OCI-LY1 (cell line): ENCODE results near the gene CAMK2D.

Experiments used
- H2AFZ ChIP-seq: fragments of 200-600 bp; sonication (generic), shearing (Covaris generic); 2 replicates; pipeline ENCODE4 v1.6.0; 2014; ENCODE audit warnings: antibody characterized with exemption, mild to moderate bottlenecking, low read length
- H3F3A ChIP-seq: fragments of 200-600 bp; sonication (generic), shearing (Covaris generic); 2 replicates; pipeline ENCODE4 v1.6.0; 2014; ENCODE audit warnings: mild to moderate bottlenecking, antibody characterized with exemption, low read length, moderate library complexity; ENCODE audit not compliant: insufficient read depth
- H3K27ac ChIP-seq: fragments of 200-600 bp; sonication (generic); 2 replicates; pipeline ENCODE4 v1.5.1; 2014; ENCODE audit warnings: low read length, mixed run types, mild to moderate bottlenecking, low read depth; ENCODE audit not compliant: poor library complexity, severe bottlenecking
- H3K27me3 ChIP-seq: fragments of 200-600 bp; sonication (generic); 2 replicates; pipeline ENCODE4 v1.6.0; 2014; ENCODE audit warnings: antibody characterized with exemption, mild to moderate bottlenecking, low read length, moderate library complexity; ENCODE audit not compliant: insufficient read depth
- H3K36me3 ChIP-seq: fragments of 200-600 bp; sonication (generic); 2 replicates; pipeline ENCODE4 v1.6.1; 2014; ENCODE audit warnings: mild to moderate bottlenecking, antibody characterized with exemption, low read length, moderate library complexity, mixed read lengths; ENCODE audit not compliant: insufficient read depth
- H3K4me1 ChIP-seq: fragments of 200-600 bp; sonication (generic); 2 replicates; pipeline ENCODE4 v1.5.1; 2014; ENCODE audit warnings: mild to moderate bottlenecking, low read length, moderate library complexity; ENCODE audit not compliant: insufficient read depth, severe bottlenecking
- H3K4me2 ChIP-seq: fragments of 200-600 bp; sonication (generic), shearing (Covaris generic); 2 replicates; pipeline ENCODE4 v1.6.1; 2014; ENCODE audit warnings: low read length
- H3K4me3 ChIP-seq: fragments of 200-600 bp; sonication (generic); 2 replicates; pipeline ENCODE4 v1.5.1; 2014; ENCODE audit warnings: low read length, low read depth, mild to moderate bottlenecking, mixed read lengths; ENCODE audit not compliant: poor library complexity, severe bottlenecking
- H3K79me2 ChIP-seq: fragments of 200-600 bp; shearing (Covaris generic); 2 replicates; pipeline ENCODE4 v1.6.1; 2016; ENCODE audit warnings: mixed run types, low read length, mixed read lengths; ENCODE audit not compliant: insufficient read depth
- H3K9ac ChIP-seq: fragments of 200-600 bp; sonication (generic), shearing (Covaris generic); 2 replicates; pipeline ENCODE4 v1.6.1; 2014; ENCODE audit warnings: mild to moderate bottlenecking, low read length, mixed read lengths
- H3K9me2 ChIP-seq: fragments of 200-600 bp; sonication (generic), shearing (Covaris generic); 2 replicates; pipeline ENCODE4 v1.6.1; 2014; ENCODE audit warnings: low read depth, mild to moderate bottlenecking, low read length, mixed read lengths
- H3K9me3 ChIP-seq: fragments of 200-600 bp; shearing (Covaris generic); 2 replicates; pipeline ENCODE4 v1.6.1; 2014; ENCODE audit warnings: low read length, mixed read lengths
- H4K20me1 ChIP-seq: fragments of 200-600 bp; sonication (generic), shearing (Covaris generic); 2 replicates; pipeline ENCODE4 v1.6.0; 2016; ENCODE audit warnings: mild to moderate bottlenecking, low read length; ENCODE audit not compliant: insufficient read depth
- EZH2 ChIP-seq: fragments of 200-600 bp; sonication (generic), shearing (Covaris generic); IDR thresholded peaks from 2 replicates; pipeline ENCODE4 v1.8.0; 2017; ENCODE audit warnings: borderline replicate concordance, mixed run types, mild to moderate bottlenecking, antibody characterized with exemption, low read length, moderate library complexity, mixed read lengths
- TF ChIP-seq, protein P1 (sequence below): fragments of 200-600 bp; sonication (generic), shearing (Covaris generic); IDR thresholded peaks from 2 replicates; pipeline ENCODE4 v1.5.1; 2017; ENCODE audit warnings: mild to moderate bottlenecking, antibody characterized with exemption, low read length, moderate library complexity, mixed read lengths

Gene CAMK2D

DNA sequence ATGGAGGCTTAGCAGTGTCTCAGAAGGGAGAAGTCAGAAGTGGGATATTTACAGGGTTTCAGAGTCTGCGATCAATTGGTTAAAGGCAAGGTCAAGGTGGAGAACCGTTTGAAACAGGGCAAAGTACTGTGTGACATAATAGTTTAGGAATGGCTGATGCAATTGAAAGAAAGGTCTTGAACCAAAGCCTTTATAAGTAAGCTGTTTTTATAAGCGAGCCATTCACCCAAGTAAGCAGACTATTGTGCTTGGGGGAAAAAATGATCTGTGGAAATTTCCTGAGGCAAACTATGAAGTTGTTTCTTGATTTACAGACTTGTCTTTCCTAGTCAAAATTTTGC is 327.3 kb downstream of the CAMK2D start:
- Histone ChIP-seq H3K27ac (no peak overlapping the region), H3K4me2 (no peak overlapping the region), H3K9me2 (no peaks in the 10 kb centered on the region), H3F3A (no peaks in the 10 kb centered on the region), H4K20me1 (no peaks in the 10 kb centered on the region), H2AFZ (no peak overlapping the region), H3K79me2 (no peaks in the 10 kb centered on the region), H3K36me3 (no peaks in the 10 kb centered on the region; the same call in 1 of the 2 replicates), H3K27me3 (no peaks in the 10 kb centered on the region), H3K4me1 (no peaks in the 10 kb centered on the region), H3K9me3 (no peaks in the 10 kb centered on the region), H3K4me3 (no peak overlapping the region), H3K9ac (no peak overlapping the region)
- TF ChIP-seq EZH2: no peak
- TF ChIP-seq, protein P1, sequence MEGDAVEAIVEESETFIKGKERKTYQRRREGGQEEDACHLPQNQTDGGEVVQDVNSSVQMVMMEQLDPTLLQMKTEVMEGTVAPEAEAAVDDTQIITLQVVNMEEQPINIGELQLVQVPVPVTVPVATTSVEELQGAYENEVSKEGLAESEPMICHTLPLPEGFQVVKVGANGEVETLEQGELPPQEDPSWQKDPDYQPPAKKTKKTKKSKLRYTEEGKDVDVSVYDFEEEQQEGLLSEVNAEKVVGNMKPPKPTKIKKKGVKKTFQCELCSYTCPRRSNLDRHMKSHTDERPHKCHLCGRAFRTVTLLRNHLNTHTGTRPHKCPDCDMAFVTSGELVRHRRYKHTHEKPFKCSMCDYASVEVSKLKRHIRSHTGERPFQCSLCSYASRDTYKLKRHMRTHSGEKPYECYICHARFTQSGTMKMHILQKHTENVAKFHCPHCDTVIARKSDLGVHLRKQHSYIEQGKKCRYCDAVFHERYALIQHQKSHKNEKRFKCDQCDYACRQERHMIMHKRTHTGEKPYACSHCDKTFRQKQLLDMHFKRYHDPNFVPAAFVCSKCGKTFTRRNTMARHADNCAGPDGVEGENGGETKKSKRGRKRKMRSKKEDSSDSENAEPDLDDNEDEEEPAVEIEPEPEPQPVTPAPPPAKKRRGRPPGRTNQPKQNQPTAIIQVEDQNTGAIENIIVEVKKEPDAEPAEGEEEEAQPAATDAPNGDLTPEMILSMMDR: no peak

DNA sequence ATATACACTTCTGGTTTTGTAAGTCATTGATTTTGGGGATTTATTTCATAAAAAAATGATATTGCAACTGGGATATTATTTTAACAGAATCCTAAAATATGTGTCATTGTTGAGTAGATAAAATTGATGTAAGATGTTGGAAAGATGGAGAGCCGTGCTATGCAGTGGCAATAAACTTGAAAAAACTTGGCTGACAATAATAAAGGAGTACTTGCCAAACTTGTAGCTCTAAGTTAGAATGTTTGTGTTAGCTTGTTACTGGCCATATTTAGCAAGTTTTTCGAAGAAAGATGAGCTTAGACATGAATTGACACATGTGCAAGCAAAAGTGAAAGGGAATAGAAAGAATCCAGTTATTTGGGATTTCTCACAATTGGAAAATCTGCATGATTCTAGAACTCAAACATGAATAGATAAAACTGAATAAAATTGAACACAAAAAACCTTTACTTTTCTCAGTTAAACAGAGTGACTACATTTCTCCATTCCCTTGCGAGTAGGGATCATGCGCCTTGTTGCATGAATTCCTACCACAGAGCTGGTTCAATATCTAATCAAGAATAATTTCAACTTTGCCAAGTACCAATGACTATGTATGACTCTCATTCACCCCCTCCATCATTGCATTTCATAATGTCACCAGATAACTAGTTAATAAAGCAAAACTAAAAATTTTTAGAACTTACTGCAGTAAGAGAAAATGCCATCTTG is 327.8 kb downstream of the CAMK2D start:
- Histone ChIP-seq H3K27ac (no peak overlapping the region), H3K4me2 (no peak overlapping the region), H3K4me1 (no peaks in the 10 kb centered on the region), H3K9ac (no peak overlapping the region), H3K27me3 (no peaks in the 10 kb centered on the region), H3F3A (no peaks in the 10 kb centered on the region), H4K20me1 (no peaks in the 10 kb centered on the region), H3K4me3 (no peak overlapping the region), H3K9me3 (no peaks in the 10 kb centered on the region), H3K9me2 (no peaks in the 10 kb centered on the region), H3K79me2 (no peaks in the 10 kb centered on the region), H2AFZ (no peak overlapping the region), H3K36me3 (no peaks in the 10 kb centered on the region; the same call in 1 of the 2 replicates)
- TF ChIP-seq, protein P1: no peak
- no peak for TF ChIP-seq EZH2

DNA sequence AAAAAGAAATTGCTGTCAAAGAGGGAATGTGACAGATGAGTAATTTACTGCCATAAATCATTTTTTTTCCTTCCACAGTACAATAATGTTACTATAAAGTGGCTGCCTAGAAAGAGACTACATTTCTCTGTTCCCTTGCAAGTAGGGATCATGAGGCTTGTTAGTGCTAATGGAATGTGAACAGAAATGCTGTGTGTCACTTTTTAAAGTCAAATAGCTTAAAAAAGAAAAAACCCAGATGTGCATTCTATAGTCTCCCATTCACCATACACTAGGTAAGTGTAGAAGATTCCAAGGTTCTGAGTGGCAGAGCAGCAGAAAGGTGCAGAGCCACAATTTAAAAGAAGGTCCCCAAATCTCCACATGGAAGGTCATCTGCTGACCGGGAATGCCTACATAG is 328.4 kb downstream of the CAMK2D start:
- no peak overlapping the region for H3K9ac ChIP-seq
- H3K36me3 ChIP-seq: no peaks in the 10 kb centered on the region; the same call in 1 of the 2 replicates
- no peak overlapping the region for H2AFZ ChIP-seq
- no peaks in the 10 kb centered on the region for H3K9me3 ChIP-seq
- no peaks in the 10 kb centered on the region for H4K20me1 ChIP-seq
- no peaks in the 10 kb centered on the region for H3K27me3 ChIP-seq
- H3F3A ChIP-seq: no peaks in the 10 kb centered on the region
- no peak overlapping the region for H3K4me3 ChIP-seq
- no peaks in the 10 kb centered on the region for H3K4me1 ChIP-seq
- H3K27ac ChIP-seq: no peak overlapping the region
- no peak for TF ChIP-seq EZH2
- TF ChIP-seq, protein P1: no peak
- H3K79me2 ChIP-seq: no peaks in the 10 kb centered on the region
- no peak overlapping the region for H3K4me2 ChIP-seq
- H3K9me2 ChIP-seq: no peaks in the 10 kb centered on the region
